ENCODE measurements around the gene MS4A4A.
"Not testable (repeated sequence)": the region's sequence is repeated elsewhere in the genome, so short reads cannot be mapped to it uniquely, and the experiment has no call there.

MS4A4A gene

GRCh38 chr11:60265373-60266214 is 14.9 kb upstream of the MS4A4A start:
- in situ Hi-C loops (cut with HindIII; ENCODE audit: low sequenced_read_pairs): no loop called here
- peak; percentile 18 for DNase-seq (ENCODE audit: low read depth, low spot score)
- TF ChIP-seq CTCF (IDR thresholded peaks at IDR 0.05; ENCODE audit: low read depth, low read length): peak; percentile 55
- no peak overlapping the region for H3K4me3 ChIP-seq (ENCODE audit: low read depth, low read length)

- in situ Hi-C loops (cut with HindIII; ENCODE audit: low sequenced_read_pairs): no loop called here
- DNase-seq (ENCODE audit: low read depth, low spot score): no peak
- no peak for TF ChIP-seq CTCF (IDR thresholded peaks at IDR 0.05; ENCODE audit: low read depth, low read length)
- no peak overlapping the region for H3K4me3 ChIP-seq (ENCODE audit: low read depth, low read length)
Measured at GRCh38 chr11:60274416-60274815, 6.0 kb upstream of the MS4A4A start.

- in situ Hi-C loops (cut with HindIII; ENCODE audit: low sequenced_read_pairs): no loop called here
- no peak for TF ChIP-seq CTCF (IDR thresholded peaks at IDR 0.05; ENCODE audit: low read depth, low read length)
- DNase-seq (ENCODE audit: low read depth, low spot score): no peak
- no peak overlapping the region for H3K4me3 ChIP-seq (ENCODE audit: low read depth, low read length)
Measured at GRCh38 chr11:60281485-60281884, 1.0 kb downstream of the MS4A4A start.

- no peak for DNase-seq (ENCODE audit: low read depth, low spot score)
- no peak for TF ChIP-seq CTCF (IDR thresholded peaks at IDR 0.05; ENCODE audit: low read depth, low read length)
- in situ Hi-C loops (cut with HindIII; ENCODE audit: low sequenced_read_pairs): no loop called here
- no peak overlapping the region for H3K4me3 ChIP-seq (ENCODE audit: low read depth, low read length)
Measured at GRCh38 chr11:60282286-60282685, 1.8 kb downstream of the MS4A4A start.

GRCh38 chr11:60285411-60286126 is 5.1 kb downstream of the MS4A4A start:
- H3K4me3 ChIP-seq (ENCODE audit: low read depth, low read length); DNase-seq (ENCODE audit: low read depth, low spot score); in situ Hi-C loops (cut with HindIII; ENCODE audit: low sequenced_read_pairs): not testable (repeated sequence)

- H3K4me3 ChIP-seq (ENCODE audit: low read depth, low read length): no peak overlapping the region
- in situ Hi-C loops (cut with HindIII; ENCODE audit: low sequenced_read_pairs): no loop called here
- TF ChIP-seq CTCF (IDR thresholded peaks at IDR 0.05; ENCODE audit: low read depth, low read length): no peak
- DNase-seq (ENCODE audit: low read depth, low spot score): no peak
Measured at GRCh38 chr11:60288531-60288930, 8.1 kb downstream of the MS4A4A start.

- TF ChIP-seq CTCF (IDR thresholded peaks at IDR 0.05; ENCODE audit: low read depth, low read length): no peak
- no peak overlapping the region for H3K4me3 ChIP-seq (ENCODE audit: low read depth, low read length)
- in situ Hi-C loops (cut with HindIII; ENCODE audit: low sequenced_read_pairs): no loop called here
- no peak for DNase-seq (ENCODE audit: low read depth, low spot score)
Measured at GRCh38 chr11:60292145-60292544, 11.7 kb downstream of the MS4A4A start.
